ENCODE measurements around the gene CDC42BPG.

DNA sequence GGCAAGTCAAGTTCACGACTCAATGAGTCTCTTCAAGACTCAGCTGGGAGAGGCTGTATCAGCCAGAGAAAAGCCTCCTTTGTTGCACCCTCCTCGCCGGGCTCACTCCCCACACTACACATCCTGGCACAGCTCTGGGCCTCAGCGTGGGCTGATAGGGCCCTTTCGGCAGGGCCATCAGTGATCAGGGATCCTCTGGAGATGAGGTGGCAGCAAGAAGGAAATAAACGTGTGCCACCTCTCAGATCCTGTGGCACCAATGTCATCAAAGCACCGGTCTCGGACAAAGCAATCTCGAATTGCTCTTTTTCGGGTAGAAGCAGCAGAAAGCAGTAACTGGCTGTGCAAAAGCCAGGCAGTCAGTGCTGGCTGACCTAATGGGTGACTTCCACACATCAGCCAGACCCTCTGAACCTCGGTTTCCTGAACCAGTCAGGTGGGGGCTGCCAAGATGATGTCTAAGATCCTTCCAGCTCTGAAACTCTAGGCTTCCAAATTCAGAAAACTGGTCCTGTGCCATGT lies 31.8 kb upstream of the CDC42BPG start:
- TF ChIP-seq, protein P1, sequence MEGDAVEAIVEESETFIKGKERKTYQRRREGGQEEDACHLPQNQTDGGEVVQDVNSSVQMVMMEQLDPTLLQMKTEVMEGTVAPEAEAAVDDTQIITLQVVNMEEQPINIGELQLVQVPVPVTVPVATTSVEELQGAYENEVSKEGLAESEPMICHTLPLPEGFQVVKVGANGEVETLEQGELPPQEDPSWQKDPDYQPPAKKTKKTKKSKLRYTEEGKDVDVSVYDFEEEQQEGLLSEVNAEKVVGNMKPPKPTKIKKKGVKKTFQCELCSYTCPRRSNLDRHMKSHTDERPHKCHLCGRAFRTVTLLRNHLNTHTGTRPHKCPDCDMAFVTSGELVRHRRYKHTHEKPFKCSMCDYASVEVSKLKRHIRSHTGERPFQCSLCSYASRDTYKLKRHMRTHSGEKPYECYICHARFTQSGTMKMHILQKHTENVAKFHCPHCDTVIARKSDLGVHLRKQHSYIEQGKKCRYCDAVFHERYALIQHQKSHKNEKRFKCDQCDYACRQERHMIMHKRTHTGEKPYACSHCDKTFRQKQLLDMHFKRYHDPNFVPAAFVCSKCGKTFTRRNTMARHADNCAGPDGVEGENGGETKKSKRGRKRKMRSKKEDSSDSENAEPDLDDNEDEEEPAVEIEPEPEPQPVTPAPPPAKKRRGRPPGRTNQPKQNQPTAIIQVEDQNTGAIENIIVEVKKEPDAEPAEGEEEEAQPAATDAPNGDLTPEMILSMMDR (conservative IDR thresholded peaks at IDR 0.05; ENCODE audit: low read length), result no peak
- TF ChIP-seq EZH2phosphoT487 (IDR thresholded peaks at IDR 0.05; ENCODE audit: borderline replicate concordance), result no peak
